Stimulated activated CD8-positive, alpha-beta memory T cell treated with anti-CD3 and anti-CD28 coated beads, Interleukin-15, amount 100 ng/mL, for 4 hours (primary cell): ENCODE data around the gene MMP15.
A peak's percentile ranks its signal among the peaks of the same experiment; 100 is the strongest.
"Not testable (repeated sequence)": the region's sequence is repeated elsewhere in the genome, so short reads cannot be mapped to it uniquely, and the experiment has no call there.

Experiments used
- DNase-seq, 2 donors: peaks; one replicate each; pipeline ENCODE4 v3.0.0-alpha.2; 2020; ENCODE audit warnings: low read depth in 2 of 2

The MMP15 gene

DNA sequence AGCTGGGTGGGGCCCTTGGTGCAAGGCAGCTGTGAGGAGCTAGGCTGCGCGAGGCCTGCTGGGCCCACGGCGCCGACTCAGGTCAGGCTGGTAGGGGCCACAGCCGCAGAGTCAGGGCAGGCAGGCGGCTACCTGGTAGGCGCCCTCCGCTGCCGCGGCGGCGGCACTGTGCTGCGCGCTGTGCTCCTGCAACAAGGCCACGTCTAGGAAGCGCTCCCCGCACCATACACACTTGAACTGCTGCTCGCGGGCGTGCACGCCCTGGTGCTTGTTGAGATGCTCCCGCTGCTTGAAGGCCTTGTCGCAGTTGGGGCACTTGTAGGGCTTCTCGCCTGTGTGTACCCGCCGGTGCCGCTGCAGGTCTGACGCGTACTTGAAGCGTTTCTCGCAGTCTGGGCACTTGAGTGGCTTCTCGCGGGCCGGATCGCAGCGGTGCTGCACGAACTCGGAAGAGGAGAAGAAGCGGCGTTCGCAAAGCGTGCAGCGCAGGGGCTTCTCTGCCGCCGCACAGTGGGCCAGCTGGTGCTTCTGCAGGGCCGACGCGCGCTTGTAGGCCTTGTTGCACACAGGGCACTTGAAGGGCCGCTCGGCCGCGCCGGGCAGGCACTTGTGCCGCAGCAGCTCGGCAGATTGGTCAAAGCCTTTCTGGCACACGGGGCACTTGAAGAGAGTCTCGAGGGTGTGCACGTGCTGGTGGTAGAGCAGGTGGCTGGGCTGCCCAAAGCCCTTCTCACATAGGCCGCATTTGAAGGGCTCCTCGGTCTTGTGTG is 29.0 kb upstream of the MMP15 start:
- DNase-seq = no peak

DNA sequence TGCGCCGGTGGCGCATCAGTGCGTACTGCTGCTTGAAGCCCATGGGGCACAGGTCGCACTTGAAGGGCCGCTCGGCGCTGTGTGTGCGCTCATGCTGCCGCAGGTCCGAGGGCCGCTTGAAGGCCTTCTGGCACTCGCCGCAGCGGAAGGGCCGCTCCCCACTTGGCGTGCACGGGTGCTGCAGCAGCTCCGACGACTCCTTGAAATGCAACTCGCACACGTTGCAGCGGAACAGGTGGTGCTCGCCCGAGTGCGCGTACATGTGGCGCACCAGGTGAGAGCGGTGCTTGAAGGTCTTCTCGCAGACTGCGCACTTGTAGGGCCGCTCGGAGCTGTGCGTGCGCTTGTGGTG is 28.4 kb upstream of the MMP15 start:
- no peak for DNase-seq

DNA sequence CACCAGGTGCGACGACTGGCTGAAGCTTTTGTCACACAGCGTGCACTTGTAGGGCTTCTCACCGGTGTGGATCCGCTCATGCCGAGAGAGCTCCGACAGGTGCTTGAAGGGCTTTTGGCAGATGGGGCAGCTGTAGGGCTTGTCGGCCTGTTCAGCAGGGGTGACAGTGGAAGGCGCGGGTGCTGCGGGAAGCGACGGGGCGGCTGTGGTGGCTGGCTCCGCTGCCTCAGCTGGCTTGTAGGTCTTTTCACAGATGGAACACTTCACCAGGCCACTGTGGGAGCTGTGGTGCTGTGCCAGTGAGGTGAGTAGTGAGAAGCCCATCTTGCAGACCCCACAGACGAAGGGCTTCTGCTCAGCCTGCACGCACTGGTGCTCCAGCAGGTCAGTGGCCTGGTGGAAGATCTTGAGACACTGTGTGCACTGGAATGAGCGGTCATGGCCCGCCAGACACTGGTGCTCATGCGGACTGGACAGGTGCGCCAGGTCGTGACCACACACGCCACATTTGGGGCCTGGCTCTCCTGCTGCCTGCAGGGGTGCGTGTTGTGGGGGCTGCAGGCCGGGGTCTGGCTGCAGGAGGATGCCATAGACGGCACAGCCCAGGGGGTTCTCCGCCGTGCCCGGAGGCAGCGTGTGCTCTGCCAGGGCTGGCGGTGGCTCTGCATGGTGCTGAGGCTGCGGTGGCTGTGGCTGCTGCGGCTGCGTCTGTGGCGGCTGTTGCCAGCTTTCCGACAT is 27.9 kb upstream of the MMP15 start:
- no peak for DNase-seq

DNA sequence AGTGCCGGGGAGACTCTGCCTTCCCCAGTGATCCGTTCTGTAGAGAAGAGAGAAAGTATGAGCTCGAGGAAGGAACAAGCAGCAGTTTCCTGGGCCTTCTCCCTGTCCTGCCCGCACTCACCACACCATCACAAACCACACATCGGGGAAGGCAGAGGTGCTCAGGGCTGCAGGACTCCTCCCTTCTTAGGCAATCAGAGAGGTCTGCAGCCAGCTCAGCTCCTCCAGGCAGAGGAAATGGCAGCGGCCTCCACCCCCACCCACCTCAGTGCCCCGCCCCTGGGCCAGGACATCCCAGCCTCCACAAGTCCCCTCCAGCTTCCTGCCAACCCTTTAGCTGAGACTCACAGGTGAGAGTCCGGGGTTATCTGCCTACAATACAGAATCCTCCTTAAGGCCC is 27.1 kb upstream of the MMP15 start:
- peak in 1 of 2 donors; percentile 29 for DNase-seq

DNA sequence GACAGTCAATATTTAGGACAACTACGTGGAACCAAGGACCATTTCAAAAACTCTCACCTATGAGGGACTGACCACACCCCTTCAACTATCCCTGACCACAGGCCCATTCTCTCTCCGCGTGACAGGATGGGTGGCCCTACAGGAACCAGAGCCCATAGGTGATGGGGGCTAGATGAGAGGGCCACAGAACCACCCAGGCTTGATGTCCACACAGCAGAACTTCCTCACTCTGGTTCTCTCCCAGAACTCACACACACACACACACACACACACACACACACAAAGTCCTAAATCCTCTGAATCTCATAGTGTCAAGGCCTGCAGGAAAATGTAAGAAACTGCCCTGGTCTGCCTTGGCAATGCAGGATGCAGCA is 26.6 kb upstream of the MMP15 start:
- no peak for DNase-seq

DNA sequence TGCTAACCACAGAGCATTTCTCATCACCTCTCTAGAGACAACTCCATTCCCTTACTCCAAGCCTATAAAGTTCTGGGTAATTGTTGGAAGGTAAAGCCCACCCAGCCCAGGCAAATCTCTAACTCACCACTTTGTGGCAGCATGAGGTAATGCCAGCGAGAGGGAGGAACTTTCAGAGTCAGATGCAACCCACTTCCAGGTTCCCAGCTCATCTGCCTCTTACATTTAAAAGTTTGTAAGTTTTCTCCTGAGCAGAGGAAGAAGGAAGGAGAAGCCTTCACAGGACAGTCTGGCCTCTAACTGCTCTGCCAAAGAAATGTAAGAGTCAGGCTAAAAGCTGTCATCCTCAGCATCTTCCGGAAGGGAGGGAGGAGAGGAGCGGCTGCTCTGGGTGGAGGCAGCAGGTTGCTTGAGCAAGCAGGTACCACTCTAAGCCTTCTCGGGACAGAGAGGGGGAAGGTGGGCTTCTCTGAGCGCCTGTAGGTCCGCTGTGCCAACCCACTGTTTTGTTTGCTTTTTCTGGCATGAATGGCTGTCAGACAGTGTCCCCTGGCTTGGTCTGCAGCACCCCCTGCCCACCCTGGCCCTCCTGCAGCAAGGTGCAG is 26.1 kb upstream of the MMP15 start:
- no peak for DNase-seq

DNA sequence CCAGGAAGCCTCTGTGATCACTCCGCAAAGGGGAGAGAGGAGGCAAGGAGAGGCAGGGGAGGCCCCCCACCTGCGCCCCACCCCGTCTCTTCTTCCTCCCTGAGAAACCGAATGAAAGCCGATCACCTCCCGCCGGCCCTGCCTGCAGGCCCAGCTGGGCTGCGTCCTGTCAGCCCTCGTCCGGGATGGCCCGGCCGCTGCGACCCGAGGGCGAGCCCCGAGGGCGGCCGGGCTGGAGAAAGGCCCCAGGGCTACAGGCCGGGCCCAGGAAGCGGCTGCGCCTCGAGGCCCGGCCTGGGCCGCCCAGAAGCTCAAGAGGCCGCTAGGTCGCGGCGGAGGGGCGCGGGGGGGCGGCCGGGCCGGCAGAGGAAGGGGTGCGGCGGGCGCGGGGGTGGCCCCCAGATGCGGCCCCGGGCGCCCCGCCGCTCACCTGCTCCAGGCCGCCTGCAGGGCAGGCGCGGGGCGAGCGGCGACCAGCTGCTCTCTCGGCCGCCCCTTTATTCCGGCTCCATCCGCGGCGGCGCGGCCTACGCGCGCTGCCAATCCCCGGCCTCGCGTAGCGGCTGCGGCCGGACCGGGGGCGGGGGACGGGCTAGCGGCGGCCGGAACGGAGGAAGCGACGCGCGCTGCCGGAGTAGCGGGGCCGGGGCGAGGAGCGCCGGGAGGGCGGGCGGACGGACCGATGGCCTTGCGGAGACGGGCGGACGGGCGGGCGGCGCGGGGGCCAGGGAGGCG is 25.4 kb upstream of the MMP15 start, which contains the start of gene ZNF319:
Gene ZNF319, minus strand, starts transcription at position 702 of the 735 bp plus-strand sequence. CDS start 2,407 bp downstream, outside the sequence.
- DNase-seq = no peak

DNA sequence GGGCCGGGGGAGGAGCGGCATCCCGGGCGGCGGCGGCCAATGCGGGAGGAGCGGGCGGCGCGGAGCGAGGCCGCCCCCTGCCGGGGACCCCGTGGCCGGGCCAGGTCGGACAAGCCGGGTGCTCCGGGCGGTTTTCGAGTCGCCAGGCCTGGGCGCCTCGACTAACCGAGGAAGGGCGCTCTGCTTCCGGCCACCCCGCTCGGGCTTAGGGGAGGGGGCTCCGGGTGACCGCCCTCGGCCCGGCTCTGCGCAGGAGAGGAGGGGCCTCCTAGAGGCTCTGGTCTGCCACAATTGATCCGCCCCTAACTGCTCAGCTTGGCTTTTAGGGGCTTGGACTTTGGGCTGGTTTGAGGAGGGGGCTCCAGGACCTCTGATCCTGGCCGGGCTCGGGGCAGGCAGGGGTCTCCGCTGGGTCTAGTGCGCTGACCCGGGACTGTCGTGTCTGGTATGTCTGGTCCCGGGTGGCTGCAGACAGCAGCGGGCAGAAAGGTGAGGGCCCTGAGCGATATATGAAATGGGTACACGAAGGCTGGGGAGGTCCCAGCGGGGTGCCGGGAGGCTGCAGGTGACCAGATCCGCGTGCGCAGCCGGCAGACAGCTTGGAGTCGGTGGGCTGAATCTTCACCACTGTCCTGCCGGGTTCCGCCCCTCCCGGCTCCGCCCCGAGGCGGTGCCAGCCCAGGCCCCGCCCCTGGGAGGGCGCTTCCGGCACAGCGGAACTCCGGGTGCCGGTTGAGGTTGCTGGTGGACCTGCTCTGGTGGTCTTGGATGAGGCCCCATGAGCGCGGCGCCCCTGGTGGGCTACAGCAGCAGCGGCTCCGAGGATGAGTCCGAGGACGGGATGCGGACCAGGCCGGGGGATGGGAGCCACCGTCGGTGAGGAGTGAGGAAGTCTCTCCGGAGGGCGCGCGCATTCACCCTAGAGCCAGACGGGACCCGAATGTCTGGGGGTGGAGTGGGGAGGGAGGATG is 24.6 kb upstream of the MMP15 start, which contains the start of gene USB1:
Gene USB1, plus strand, starts transcription at position 702 of the 971 bp plus-strand sequence. Its CDS starts 77 bp downstream, at position 779.
- peak; percentile 51 to 70 for DNase-seq

DNA sequence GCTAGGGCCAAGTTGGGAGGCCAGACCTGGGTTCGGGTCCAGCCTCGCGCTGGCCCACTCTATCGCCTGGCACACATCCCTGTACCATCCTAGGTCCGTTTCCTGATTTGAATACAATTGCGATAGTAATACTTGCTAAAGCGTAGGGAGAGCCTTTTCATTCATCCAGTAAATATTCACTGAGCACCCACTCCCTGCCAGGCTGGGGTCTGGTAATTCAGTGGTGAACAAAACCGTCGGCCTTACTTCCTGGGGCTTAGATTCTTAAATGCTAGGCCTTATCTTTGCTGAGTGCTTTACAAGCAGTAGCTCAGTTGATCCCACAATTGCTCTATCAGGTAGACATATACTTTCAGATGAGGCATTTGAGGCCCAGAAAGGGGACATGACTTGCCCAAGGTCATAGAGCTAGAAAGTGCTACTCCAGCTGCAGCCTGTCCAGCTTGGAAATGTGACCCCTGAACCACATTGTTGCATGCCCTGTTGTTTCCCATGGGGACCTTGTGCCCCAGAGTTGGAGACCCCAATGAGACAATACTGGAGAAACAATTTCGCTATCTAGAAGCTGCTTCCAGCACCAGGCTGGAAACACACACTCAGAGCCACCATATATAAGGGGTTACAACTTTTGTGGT is 23.7 kb upstream of the MMP15 start:
- DNase-seq = no peak

DNA sequence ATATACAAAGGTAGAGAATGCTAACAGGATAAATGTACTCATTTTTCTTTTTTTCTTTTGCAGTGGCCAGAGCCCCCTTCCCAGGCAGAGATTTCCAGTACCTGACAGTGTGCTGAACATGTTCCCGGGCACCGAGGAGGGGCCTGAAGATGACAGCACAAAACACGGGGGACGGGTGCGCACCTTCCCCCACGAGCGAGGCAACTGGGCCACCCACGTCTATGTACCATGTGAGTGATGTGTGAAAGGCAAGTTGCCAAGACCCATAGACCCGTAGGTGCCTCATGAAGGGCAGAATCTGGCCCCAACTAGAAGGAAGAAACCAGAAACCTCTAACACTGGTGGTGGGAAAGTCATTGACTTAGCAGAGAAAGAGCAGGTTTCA is 23.1 kb upstream of the MMP15 start:
- DNase-seq = no peak

DNA sequence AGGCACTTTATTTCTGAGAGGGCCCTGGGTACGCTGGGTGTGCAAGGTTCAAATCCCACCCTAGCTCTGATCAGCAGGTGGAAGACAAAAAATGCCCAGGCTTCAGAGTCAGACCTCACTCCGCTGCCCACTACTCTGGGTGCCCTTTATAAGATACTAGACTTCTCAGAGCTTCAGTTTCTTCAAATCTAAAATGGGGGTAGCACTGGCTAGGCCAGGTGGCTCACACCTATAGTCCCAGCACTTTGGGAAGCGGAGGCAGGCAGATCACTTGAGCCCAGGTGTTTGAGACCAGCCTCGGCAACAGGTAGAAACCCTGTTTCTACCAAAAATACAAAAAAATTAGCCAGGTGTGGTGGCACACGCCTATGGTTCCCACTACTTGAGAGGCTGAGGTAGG is 22.6 kb upstream of the MMP15 start:
- no peak for DNase-seq

DNA sequence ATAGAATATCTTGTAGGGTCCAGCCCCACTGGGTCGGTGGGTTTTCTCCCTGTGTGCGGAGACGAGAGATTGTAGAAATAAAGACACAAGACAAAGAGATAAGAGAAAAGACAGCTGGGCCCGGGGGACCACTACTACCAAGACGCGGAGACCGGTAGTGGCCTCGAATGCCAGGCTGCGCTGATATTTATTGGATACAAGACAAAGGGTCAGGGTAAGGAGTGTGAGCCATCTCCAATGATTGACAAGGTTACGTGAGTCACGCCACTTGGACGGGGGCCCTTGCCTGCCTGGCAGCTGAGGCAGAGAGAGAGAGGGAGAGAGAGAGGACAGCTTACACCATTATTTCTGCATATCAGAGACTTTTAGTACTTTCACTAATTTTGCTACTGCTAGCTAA is 20.8 kb upstream of the MMP15 start:
- not testable (repeated sequence) for DNase-seq

DNA sequence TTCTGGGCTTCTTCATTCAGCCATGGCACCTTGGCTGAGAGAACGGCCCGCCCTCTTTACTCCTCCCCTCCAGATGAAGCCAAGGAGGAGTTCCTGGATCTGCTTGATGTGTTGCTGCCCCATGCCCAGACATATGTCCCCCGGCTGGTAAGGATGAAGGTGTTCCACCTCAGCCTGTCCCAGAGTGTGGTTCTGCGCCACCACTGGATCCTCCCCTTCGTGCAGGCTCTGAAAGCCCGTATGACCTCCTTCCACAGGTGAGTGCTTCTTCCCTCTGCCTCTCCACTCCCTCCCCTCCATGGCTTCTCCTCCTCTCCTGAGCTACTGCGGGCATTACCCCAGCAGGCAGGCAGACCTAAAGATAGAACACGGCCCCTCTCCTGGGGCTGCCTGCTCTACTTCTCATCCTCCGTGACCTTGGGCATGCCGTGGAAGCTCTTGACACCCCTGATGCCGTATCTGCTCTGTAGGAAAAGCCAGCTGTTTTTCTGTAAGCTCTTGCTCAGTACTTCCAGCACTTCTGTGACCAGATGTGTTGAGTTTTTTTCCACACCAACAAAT is 15.6 kb upstream of the MMP15 start:
- DNase-seq = no peak

DNA sequence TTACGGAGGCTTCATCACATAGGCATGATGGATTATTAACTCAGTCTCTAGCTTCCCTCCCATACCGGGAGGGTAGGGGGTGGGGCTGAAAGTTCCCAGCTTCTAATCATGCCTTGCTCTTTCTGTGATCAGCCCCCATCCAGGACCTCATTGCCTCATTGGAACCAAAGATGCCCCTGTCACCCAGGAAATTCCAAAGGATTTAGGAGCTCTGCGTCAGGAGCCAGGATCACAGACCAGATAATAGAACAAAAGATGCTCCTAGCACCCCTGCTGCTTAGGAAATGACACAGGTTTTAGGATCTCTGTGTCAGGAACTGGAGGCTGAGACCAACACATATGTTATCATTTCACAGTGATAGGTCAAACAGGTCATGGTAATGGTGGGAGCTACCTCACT is 14.7 kb upstream of the MMP15 start:
- no peak for DNase-seq

DNA sequence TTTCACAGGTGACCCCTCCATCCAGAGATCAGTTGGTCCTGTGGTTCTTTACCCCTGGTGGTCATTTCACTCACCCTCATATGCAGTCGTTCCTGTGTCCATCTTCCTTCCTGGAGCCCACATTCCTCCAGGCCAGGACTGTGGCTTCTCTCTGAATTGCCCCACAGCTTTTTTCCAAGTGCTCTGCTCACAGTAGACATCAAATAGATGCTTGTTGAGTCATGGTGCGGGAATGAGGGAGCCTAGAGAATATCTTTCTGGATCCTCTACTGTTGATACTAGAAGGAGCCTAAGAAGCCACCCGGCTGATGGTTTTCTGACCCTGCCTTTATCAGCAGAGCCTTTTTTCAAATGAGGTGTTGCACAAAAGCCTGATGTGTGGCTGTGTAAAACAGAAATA is 13.9 kb upstream of the MMP15 start:
- no peak for DNase-seq

DNA sequence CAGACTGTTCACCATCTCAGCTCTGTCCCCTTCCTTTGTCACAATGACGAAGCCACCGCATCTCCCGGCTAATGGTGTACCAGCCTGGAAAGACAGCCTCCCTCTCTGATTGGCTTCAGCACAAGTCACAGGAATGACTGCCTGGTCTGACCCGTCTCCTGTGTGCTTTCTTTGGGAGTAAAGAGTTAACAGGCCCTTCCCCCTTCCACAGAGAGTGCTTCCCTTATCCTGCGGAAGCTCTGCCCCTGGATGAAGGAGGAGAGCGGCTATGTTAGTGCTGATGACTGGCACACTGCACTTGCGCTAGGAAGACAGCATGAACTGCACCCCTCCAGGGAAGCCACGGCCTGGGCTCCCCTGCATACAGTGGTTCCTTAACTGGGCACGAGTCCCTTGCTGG is 13.1 kb upstream of the MMP15 start:
- no peak for DNase-seq

DNA sequence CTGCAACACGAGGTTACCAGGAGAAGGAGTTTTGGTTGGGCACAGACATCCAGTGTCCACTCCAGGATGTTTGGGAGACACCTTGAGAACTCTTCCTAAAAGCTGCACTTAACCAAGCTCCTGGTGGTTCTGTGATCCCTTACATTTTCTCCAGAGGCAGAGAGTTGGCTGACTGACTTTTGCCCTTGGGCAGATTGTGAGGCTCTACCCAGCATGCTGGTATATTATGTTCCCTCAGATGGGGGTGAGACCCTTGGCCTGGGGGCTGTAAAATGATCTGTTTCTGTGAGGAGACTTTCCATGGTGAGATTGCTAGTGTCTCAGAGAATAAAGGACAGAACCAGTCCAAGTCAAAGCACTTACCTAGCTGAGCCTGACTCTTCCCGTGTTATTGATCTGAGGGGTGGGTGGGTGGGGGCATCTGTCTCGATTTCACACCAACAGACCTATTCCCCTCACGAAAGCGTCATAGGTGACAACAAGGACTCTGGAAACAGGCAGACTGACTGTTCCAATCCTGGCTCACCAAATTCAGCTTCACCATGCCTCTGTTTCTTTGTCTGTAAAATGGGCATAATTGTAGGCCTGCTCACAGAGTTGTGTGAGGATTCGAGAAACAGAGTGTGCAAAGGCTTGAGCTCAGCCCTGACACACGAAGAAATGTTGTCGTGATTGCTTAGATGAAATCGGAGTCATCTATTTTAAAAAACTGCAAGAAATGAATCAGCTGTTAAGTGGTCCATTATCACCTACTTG is 12.2 kb upstream of the MMP15 start:
- no peak for DNase-seq

DNA sequence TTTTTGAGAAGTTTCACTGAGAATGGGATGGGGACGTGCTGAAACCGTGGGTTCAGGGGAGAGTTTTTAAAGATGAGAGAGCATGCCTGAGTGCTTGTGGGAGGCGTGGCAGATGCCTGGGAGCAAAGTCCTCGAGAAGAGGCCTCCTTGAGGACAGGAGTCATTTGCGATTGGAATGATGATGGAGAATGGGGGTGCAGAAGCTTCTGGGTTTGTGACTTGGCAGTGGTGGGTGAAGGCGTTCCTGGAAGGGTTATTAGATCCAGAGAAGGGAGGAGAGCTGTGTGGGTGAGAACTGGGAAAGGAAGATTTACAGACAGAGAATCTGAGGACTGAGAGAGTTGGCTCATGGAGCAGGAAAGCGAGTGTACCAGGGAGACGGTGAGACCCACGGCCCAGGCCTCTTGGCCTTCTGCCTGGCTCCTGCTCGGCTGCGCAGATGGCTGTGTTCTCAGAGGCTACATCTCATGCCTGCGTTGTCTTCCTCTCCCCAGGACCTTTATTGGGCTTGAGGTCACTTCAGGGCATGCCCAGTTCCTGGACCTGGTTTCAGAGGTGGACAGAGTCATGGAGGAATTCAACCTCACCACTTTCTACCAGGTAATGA is 8.6 kb upstream of the MMP15 start:
- no peak for DNase-seq

DNA sequence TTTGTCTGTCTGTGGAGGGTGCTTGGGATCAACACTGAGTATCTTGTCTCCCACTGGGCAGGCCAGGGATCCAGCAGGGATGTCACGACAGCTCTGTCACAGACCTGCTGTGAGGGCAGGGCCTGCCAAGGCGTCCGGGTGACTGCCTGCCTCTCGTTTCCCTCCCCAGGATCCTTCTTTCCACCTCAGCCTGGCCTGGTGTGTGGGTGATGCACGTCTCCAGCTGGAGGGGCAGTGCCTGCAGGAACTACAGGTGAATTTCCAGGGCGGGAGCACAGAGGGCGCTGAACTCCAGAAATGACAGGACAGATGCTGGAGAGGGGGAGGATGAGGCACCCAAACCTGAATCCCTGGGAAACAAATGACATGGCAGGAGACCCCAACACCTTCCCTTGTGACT is 6.8 kb upstream of the MMP15 start:
- no peak for DNase-seq
